Trophoblast cell (in vitro differentiated cells and primary cell): ENCODE measurements around the gene KCND2.

Source experiments
- DNase-seq, 2 donors: peaks; one replicate each; pipeline ENCODE4 v3.0.0-alpha.2; 2016
- H2AFZ ChIP-seq: 2 replicates; pipeline ENCODE4 v1.6.1; 2013; ENCODE audit warnings: low read length, moderate library complexity, mild to moderate bottlenecking; ENCODE audit not compliant: insufficient read depth, poor library complexity
- H2AK5ac ChIP-seq: 2 replicates; pipeline ENCODE4 v1.6.1; 2013; ENCODE audit warnings: mild to moderate bottlenecking, low read length
- H2BK120ac ChIP-seq: 2 replicates; pipeline ENCODE4 v1.6.1; 2013; ENCODE audit warnings: low read length, mild to moderate bottlenecking, moderate library complexity; ENCODE audit not compliant: insufficient read depth, poor library complexity
- H2BK12ac ChIP-seq: 2 replicates; pipeline ENCODE4 v1.6.1; 2013; ENCODE audit warnings: mild to moderate bottlenecking, low read length, moderate library complexity
- H2BK5ac ChIP-seq: 2 replicates; pipeline ENCODE4 v1.6.1; 2013; ENCODE audit warnings: low read length, low read depth, moderate library complexity, mild to moderate bottlenecking; ENCODE audit not compliant: poor library complexity
- H3K14ac ChIP-seq: 2 replicates; pipeline ENCODE4 v1.6.1; 2013; ENCODE audit warnings: mild to moderate bottlenecking, low read length
- H3K18ac ChIP-seq: 2 replicates; pipeline ENCODE4 v1.6.1; 2013; ENCODE audit warnings: mild to moderate bottlenecking, low read length
- H3K23ac ChIP-seq: 2 replicates; pipeline ENCODE4 v1.6.1; 2013; ENCODE audit warnings: low read length
- H3K27ac ChIP-seq: 2 replicates; pipeline ENCODE4 v1.5.1; 2013; ENCODE audit warnings: low read depth, mild to moderate bottlenecking, inconsistent platforms, low read length, moderate library complexity
- H3K27me3 ChIP-seq: 2 replicates; pipeline ENCODE4 v1.6.1; 2013; ENCODE audit warnings: inconsistent platforms, mild to moderate bottlenecking, low read length, moderate library complexity; ENCODE audit not compliant: insufficient read depth
- H3K36me3 ChIP-seq, 2 experiments: 1 replicate in 1 of 2; 2 replicates in 1 of 2; pipeline ENCODE4 v1.6.1; 2013; ENCODE audit warnings: low read length in 2 of 2, mild to moderate bottlenecking in 2 of 2, moderate library complexity in 1 of 2; ENCODE audit not compliant: insufficient read depth in 2 of 2, control insufficient read depth in 1 of 2
- H3K4ac ChIP-seq: 2 replicates; pipeline ENCODE4 v1.6.1; 2013; ENCODE audit warnings: low read depth, mild to moderate bottlenecking, low read length, moderate library complexity
- H3K4me1 ChIP-seq, 2 experiments: 1 replicate in 1 of 2; 2 replicates in 1 of 2; pipeline ENCODE4 v1.6.1; 2013; ENCODE audit warnings: low read length in 2 of 2, mild to moderate bottlenecking in 2 of 2, moderate library complexity in 1 of 2; ENCODE audit not compliant: insufficient read depth in 2 of 2, control insufficient read depth in 1 of 2
- H3K4me2 ChIP-seq: 2 replicates; pipeline ENCODE4 v1.6.1; 2013; ENCODE audit warnings: inconsistent platforms, mild to moderate bottlenecking, low read length, moderate library complexity
- H3K4me3 ChIP-seq: 2 replicates; pipeline ENCODE4 v1.5.1; 2013; ENCODE audit warnings: mild to moderate bottlenecking, low read depth, low read length, inconsistent platforms
- H3K79me1 ChIP-seq: one replicate; pipeline ENCODE4 v1.6.1; 2013; ENCODE audit warnings: low read length
- H3K79me2 ChIP-seq: 2 replicates; pipeline ENCODE4 v1.6.1; 2013; ENCODE audit warnings: low read length, mild to moderate bottlenecking; ENCODE audit not compliant: control insufficient read depth, insufficient read depth, poor library complexity
- H3K9ac ChIP-seq: 2 replicates; pipeline ENCODE4 v1.6.1; 2013; ENCODE audit warnings: mild to moderate bottlenecking, low read length
- H3K9me3 ChIP-seq: 2 replicates; pipeline ENCODE4 v1.6.1; 2013; ENCODE audit warnings: low read depth, mild to moderate bottlenecking, control low read depth, inconsistent platforms, low read length; ENCODE audit not compliant: insufficient read depth
- H4K12ac ChIP-seq: 2 replicates; pipeline ENCODE4 v1.6.1; 2013; ENCODE audit warnings: low read depth, mild to moderate bottlenecking, low read length, moderate library complexity
- H4K8ac ChIP-seq: 2 replicates; pipeline ENCODE4 v1.6.1; 2013; ENCODE audit warnings: low read depth, mild to moderate bottlenecking, low read length, moderate library complexity
- H4K91ac ChIP-seq: one replicate; pipeline ENCODE4 v1.6.1; 2013; ENCODE audit warnings: low read depth, mild to moderate bottlenecking, low read length, moderate library complexity
- WGBS: extraction: QIAGEN DNeasy Blood & Tissue Kit; methylation state at CpG from one replicate; pipeline ENCODE4 v1.1.7; 2013; ENCODE audit warnings: missing lambda C conversion rate; ENCODE audit not compliant: insufficient read length, insufficient coverage; ENCODE audit errors: extremely low coverage; 5-methylcytosine and 5-hydroxymethylcytosine counted together

The KCND2 gene

DNA sequence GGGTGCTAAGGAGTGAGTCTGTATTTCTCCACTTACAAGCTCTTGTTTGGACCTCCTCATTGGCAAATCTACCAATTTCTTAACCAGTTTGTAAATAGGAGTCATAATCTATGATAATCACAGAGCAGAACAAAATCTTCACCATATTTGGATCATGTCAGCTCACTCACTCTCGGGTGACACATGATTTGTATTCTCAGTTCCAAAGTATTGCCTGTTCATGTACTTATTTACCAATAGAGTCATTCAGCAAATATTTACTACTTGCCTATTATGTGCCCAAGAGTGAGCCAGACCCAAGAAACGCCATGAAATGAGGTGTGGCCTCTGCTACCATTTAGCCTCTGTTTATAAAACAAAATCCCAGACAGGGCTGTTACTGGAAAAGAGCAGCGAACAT lies 470.2 kb downstream of the KCND2 start:
- Histone ChIP-seq H2AK5ac (no peak overlapping the region), H3K4me1 (no peaks in the 10 kb centered on the region), H3K18ac (no peak overlapping the region), H3K9me3 (no peaks in the 10 kb centered on the region), H3K79me1 (no peaks in the 10 kb centered on the region), H3K36me3 (no peaks in the 10 kb centered on the region), H2AFZ (no peak overlapping the region), H3K9ac (no peak overlapping the region), H3K4ac (no peak overlapping the region), H4K8ac (no peak overlapping the region), H2BK12ac (no peak overlapping the region), H3K27ac (no peak overlapping the region), H4K12ac (no peak overlapping the region), H2BK120ac (no peak overlapping the region), H3K27me3 (no peaks in the 10 kb centered on the region), H3K14ac (no peak overlapping the region), H3K23ac (no peak overlapping the region), H3K4me2 (no peak overlapping the region), H3K4me3 (no peak overlapping the region), H3K79me2 (no peaks in the 10 kb centered on the region), H4K91ac (no peak overlapping the region), H2BK5ac (no peak overlapping the region)
- no CpG with 5 or more reads among the region's 3 CpGs for WGBS
- DNase-seq = no peak

DNA sequence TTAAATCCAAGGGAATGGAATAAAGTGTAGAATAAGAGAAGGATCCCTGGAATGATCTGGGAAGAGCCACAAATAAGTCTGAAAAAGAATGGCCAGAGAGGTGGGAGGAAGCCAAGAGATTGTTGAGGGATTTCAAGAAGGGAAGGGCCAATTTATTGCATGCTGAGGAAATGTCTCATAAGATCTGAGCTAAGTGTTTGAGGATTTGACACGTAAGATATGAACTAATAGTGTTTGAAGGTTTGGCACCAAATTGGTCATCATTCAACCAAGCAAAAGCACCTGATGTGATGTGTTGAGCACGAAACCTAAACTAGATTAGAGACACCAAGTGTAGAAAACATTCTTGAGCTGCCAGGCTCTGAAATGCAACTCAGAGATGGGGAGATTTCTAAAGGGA lies 487.1 kb downstream of the KCND2 start:
- H4K8ac ChIP-seq = no peak overlapping the region
- H3K9me3 ChIP-seq = peaks cover 3% of the 10 kb centered on the region
- no peak overlapping the region for H3K18ac ChIP-seq
- no peak overlapping the region for H2BK120ac ChIP-seq
- H2BK5ac ChIP-seq = no peak overlapping the region
- no peak for DNase-seq
- H3K9ac ChIP-seq = no peak overlapping the region
- no peak overlapping the region for H4K91ac ChIP-seq
- no peak overlapping the region for H3K4me3 ChIP-seq
- no peaks in the 10 kb centered on the region for H3K79me1 ChIP-seq
- no peak overlapping the region for H3K4me2 ChIP-seq
- H3K27me3 ChIP-seq = no peaks in the 10 kb centered on the region
- no peak overlapping the region for H4K12ac ChIP-seq
- H2AK5ac ChIP-seq = no peak overlapping the region
- peaks cover 0 to 3% of the 10 kb centered on the region in 2 experiments for H3K4me1 ChIP-seq
- H3K23ac ChIP-seq = no peak overlapping the region
- no CpG with 5 or more reads among the region's 2 CpGs for WGBS
- H2AFZ ChIP-seq = no peak overlapping the region
- no peak overlapping the region for H3K4ac ChIP-seq
- no peak overlapping the region for H3K14ac ChIP-seq
- H3K79me2 ChIP-seq = no peaks in the 10 kb centered on the region
- no peaks in the 10 kb centered on the region for H3K36me3 ChIP-seq
- no peak overlapping the region for H3K27ac ChIP-seq
- H2BK12ac ChIP-seq = no peak overlapping the region

DNA sequence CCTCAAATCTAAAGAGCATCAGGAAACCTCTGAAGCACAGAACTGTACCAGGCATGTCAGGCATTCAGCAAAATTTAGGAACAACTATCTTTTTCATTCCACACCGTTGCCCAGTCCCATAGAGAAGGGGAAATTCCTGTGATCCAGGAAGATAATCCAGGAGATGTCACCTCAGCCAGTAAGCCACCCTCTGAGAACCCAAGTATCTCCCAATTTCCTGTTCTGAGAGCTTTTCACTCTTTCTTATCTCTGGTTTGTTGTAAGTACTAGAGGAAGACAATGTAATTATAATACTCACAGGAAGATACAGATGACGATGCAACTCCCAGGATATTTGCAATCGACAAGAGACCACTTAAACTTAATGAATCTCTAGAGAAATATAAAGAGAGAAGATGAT lies 487.9 kb downstream of the KCND2 start:
- Histone ChIP-seq H3K27me3 (no peaks in the 10 kb centered on the region), H4K8ac (no peak overlapping the region), H3K27ac (no peak overlapping the region), H2AK5ac (no peak overlapping the region), H3K4me3 (no peak overlapping the region), H3K4ac (no peak overlapping the region), H3K79me1 (no peaks in the 10 kb centered on the region), H2BK120ac (no peak overlapping the region), H2BK12ac (no peak overlapping the region), H3K4me2 (no peak overlapping the region), H3K9ac (no peak overlapping the region), H3K9me3 (peaks cover 3% of the 10 kb centered on the region), H2AFZ (no peak overlapping the region), H3K4me1 (peaks cover 0 to 3% of the 10 kb centered on the region in 2 experiments), H4K12ac (no peak overlapping the region), H3K14ac (no peak overlapping the region), H3K36me3 (no peaks in the 10 kb centered on the region), H2BK5ac (no peak overlapping the region), H3K23ac (no peak overlapping the region), H3K18ac (no peak overlapping the region), H4K91ac (no peak overlapping the region), H3K79me2 (no peaks in the 10 kb centered on the region)
- WGBS = no CpG with 5 or more reads among the region's 3 CpGs
- DNase-seq = no peak

DNA sequence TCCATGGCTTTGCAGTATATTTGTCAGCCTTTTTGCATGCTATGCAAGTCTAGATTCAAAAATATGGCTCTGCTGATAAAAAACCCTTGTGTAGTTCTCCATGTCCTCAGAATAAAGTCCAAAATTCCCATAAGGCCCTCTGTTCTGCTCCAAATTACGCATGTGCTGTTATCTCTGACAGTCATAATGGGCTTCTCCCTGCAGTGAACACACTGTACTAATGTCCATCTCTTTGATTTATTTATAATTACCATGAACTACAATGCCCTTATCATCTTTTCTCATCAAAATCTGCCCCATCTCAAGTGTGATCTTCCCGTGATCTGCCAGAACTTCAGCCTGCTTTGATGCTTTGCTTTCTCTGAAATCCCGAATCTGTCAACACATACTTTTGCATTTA lies 497.2 kb downstream of the KCND2 start:
- Histone ChIP-seq H3K9ac (no peak overlapping the region), H2BK120ac (no peak overlapping the region), H3K27me3 (no peaks in the 10 kb centered on the region), H3K9me3 (no peaks in the 10 kb centered on the region), H3K4me3 (no peak overlapping the region), H3K27ac (no peak overlapping the region), H4K91ac (no peak overlapping the region), H2BK12ac (no peak overlapping the region), H3K36me3 (no peaks in the 10 kb centered on the region), H3K4me1 (no peaks in the 10 kb centered on the region), H2AK5ac (no peak overlapping the region), H4K12ac (no peak overlapping the region), H3K14ac (no peak overlapping the region), H3K79me1 (no peaks in the 10 kb centered on the region), H3K79me2 (no peaks in the 10 kb centered on the region), H3K4me2 (no peak overlapping the region), H3K18ac (no peak overlapping the region), H4K8ac (no peak overlapping the region), H3K23ac (no peak overlapping the region), H2AFZ (no peak overlapping the region), H2BK5ac (no peak overlapping the region), H3K4ac (no peak overlapping the region)
- no peak for DNase-seq
- no CpG with 5 or more reads among the region's 3 CpGs for WGBS
